ENCODE results near the gene GATAD2A. TPM values are rescaled to one million over a fixed set of nuclear protein-coding genes. Genes with fewer than 3 reads are reported as not detected.

The GATAD2A gene
- total and polyA plus RNA-seq, 10 of the 15 experiments (the other 5 are each of a cell fraction or from before 2014, with no cell fraction given): 2.6 to 173 (median 32.0) TPM

- DNase-seq (ENCODE audit: low read depth, low spot score) (no peak), ATAC-seq (no peak), FAIRE-seq (no peak)
- ChIA-PET CTCF (interaction anchor here (0.6 to 3.3 kb wide), 2 partner anchors 22 to 103 kb away, joined by 3 to 24 read pairs; no protein-coding TSS in a partner anchor), RAD21 (ENCODE audit: unreplicated experiment) (interaction anchor here (0.8 kb wide), 1 partner anchor 24 kb away, joined by 3 read pairs; no protein-coding TSS in a partner anchor), POLR2A (no interaction called here), SMC1A (ENCODE audit: uncharacterized antibody, unreplicated experiment) (no interaction called here)
- H3K27ac ChIP-seq (ENCODE audit: control insufficient read depth, insufficient read depth): peak overlapping the region; percentile 89
- 8% methylated on average over 5 of the region's 5 CpGs for WGBS (ENCODE audit: insufficient coverage, insufficient replicate concordance, low lambda C conversion rate, missing lambda C conversion rate)
- intact Hi-C loops (cut with micrococcal nuclease; ENCODE audit: unreplicated experiment) (loop anchor here (5.0 kb wide), 1 partner anchor 85 kb away; no protein-coding TSS in a partner anchor), in situ Hi-C loops (cut with MboI) (no loop called here)
- no peak for TF ChIP-seq BHLHE40 (IDR thresholded peaks at IDR 0.05; ENCODE audit: borderline replicate concordance in 1 of 2, low read depth in 2 of 2, low read length in 1 of 2)
- TF ChIP-seq EGR1 (IDR thresholded peaks at IDR 0.05; ENCODE audit: borderline replicate concordance in 1 of 2, low read depth in 2 of 2, low read length in 2 of 2): peak in 1 of 2 experiments; percentile 72; a peak in 1 of 3 replicates
- H2AFZ ChIP-seq (ENCODE audit: control insufficient read depth, low read depth, low read length): no peak overlapping the region
- peak overlapping the region; percentile 94 for H3K4me2 ChIP-seq (ENCODE audit: control insufficient read depth, insufficient read depth)
- BruUV-seq (replicated peaks): no TSS peak
- peaks cover 13% of the 10 kb centered on the region for H3K4me1 ChIP-seq (ENCODE audit: control insufficient read depth, insufficient read depth, low read length)
- H3K9ac ChIP-seq (ENCODE audit: control insufficient read depth, insufficient read depth, low read length): peak overlapping the region; percentile 96
- H3K79me2 ChIP-seq (ENCODE audit: control insufficient read depth, insufficient read depth, low read length): peaks cover 41% of the 10 kb centered on the region
- no peaks in the 10 kb centered on the region for H4K20me1 ChIP-seq (ENCODE audit: control insufficient read depth, insufficient read depth)
- peak overlapping the region; percentile 99 for H3K4me3 ChIP-seq
- no peaks in the 10 kb centered on the region for H3K9me3 ChIP-seq (replicated peaks; ENCODE audit: control insufficient read depth, insufficient read depth, low read length)
- H3K36me3 ChIP-seq (ENCODE audit: control insufficient read depth in 2 of 2, insufficient read depth in 2 of 2, low read length in 1 of 2): no peaks in the 10 kb centered on the region
- no peaks in the 10 kb centered on the region for H3K27me3 ChIP-seq (replicated peaks in 1 of 2; ENCODE audit: control insufficient read depth in 2 of 2, insufficient read depth in 2 of 2, low read length in 1 of 2)
Measured at GRCh38 chr19:19387108-19387507, 18.4 kb upstream of the GATAD2A start.

DNA sequence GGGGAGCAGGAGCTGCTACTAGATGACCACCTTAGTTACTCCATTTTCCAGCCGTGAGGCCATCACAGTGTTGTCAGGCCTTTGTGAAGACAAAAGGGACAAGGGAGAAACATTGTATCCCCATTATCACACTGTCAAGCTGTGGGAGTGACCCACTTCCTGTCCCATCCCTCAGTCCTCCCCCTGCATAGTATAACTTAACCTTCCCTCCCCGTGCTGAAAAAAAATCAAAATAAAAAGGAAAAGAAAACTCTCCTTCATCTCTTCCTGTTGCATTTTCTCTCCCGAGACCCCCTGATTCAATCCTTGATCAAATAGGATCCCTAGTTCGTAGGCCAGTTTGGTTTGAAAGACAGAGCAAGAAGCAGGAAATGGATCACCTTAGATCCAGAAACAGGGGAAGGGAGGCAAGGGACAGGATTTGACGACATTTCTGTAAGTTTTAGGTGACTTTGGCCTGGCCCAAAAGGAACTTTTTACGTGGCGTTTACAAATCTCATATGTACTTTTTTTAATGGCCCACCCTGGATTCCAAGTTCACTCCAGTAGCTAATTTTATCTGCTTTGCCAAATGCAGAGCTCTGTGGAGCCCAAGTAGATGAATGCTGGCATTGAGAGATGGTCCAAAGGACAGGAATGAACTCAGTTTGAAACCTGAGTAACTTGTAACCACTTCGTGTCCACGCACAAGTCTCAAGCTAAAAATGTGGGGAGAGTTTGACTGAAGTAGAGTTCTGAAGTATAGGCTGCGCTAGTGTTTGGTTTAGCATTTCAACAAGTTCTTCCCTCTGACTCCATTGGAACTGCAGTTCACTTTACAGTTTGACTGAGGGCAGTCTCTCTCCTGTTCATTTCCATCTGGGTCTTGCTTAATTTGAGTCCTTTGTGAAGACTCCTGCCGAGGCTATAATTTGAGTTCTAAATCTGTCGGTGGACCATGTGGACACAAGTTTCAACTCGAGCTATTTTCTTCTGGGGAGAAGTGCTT, 16.6 kb upstream of the GATAD2A start:
- H3K27me3 ChIP-seq (replicated peaks in 1 of 2; ENCODE audit: control insufficient read depth in 2 of 2, insufficient read depth in 2 of 2, low read length in 1 of 2): no peaks in the 10 kb centered on the region
- ChIA-PET POLR2A (interaction anchor here (0.5 to 1.9 kb wide), 3 partner anchors 16 to 217 kb away, joined by 3 to 7 read pairs (median 4); partner anchors contain the start of gene GATAD2A), SMC1A (ENCODE audit: uncharacterized antibody, unreplicated experiment) (interaction anchor here (0.8 to 2.1 kb wide), 5 partner anchors 18 to 102 kb away, joined by 3 to 12 read pairs (median 3); partner anchors contain the start of gene GATAD2A), RAD21 (ENCODE audit: unreplicated experiment) (interaction anchor here (0.7 to 2.3 kb wide), 6 partner anchors 14 to 102 kb away, joined by 3 to 10 read pairs (median 5); partner anchors contain the start of gene GATAD2A), CTCF (interaction anchor here (1.2 to 3.3 kb wide), 6 partner anchors 14 to 101 kb away, joined by 3 to 24 read pairs (median 5); partner anchors contain the start of gene GATAD2A)
- BruUV-seq (replicated peaks): TSS peak; percentile 43
- peaks cover 50% of the 10 kb centered on the region for H3K79me2 ChIP-seq (ENCODE audit: control insufficient read depth, insufficient read depth, low read length)
- H3K4me2 ChIP-seq (ENCODE audit: control insufficient read depth, insufficient read depth): peak overlapping the region; percentile 57
- peaks cover 13% of the 10 kb centered on the region for H3K4me1 ChIP-seq (ENCODE audit: control insufficient read depth, insufficient read depth, low read length)
- in situ Hi-C loops (cut with MboI) (no loop called here), intact Hi-C loops (cut with micrococcal nuclease; ENCODE audit: unreplicated experiment) (loop anchor here (5.0 kb wide), 1 partner anchor 83 kb away; no protein-coding TSS in a partner anchor)
- FAIRE-seq: no peak
- H4K20me1 ChIP-seq (ENCODE audit: control insufficient read depth, insufficient read depth): no peaks in the 10 kb centered on the region
- H2AFZ ChIP-seq (ENCODE audit: control insufficient read depth, low read depth, low read length): no peak overlapping the region
- peak overlapping the region; percentile 45 for H3K4me3 ChIP-seq
- no peaks in the 10 kb centered on the region for H3K9me3 ChIP-seq (replicated peaks; ENCODE audit: control insufficient read depth, insufficient read depth, low read length)
- 75% methylated on average over 13 of the region's 13 CpGs for WGBS (ENCODE audit: insufficient coverage, insufficient replicate concordance, low lambda C conversion rate, missing lambda C conversion rate)
- no peaks in the 10 kb centered on the region for H3K36me3 ChIP-seq (ENCODE audit: control insufficient read depth in 2 of 2, insufficient read depth in 2 of 2, low read length in 1 of 2)
- ATAC-seq: no peak
- H3K27ac ChIP-seq (ENCODE audit: control insufficient read depth, insufficient read depth): no peak overlapping the region
- no peak overlapping the region; the same call in 1 of the 2 replicates for H3K9ac ChIP-seq (ENCODE audit: control insufficient read depth, insufficient read depth, low read length)
- DNase-seq (ENCODE audit: low read depth, low spot score): no peak
- TF ChIP-seq, protein P1, sequence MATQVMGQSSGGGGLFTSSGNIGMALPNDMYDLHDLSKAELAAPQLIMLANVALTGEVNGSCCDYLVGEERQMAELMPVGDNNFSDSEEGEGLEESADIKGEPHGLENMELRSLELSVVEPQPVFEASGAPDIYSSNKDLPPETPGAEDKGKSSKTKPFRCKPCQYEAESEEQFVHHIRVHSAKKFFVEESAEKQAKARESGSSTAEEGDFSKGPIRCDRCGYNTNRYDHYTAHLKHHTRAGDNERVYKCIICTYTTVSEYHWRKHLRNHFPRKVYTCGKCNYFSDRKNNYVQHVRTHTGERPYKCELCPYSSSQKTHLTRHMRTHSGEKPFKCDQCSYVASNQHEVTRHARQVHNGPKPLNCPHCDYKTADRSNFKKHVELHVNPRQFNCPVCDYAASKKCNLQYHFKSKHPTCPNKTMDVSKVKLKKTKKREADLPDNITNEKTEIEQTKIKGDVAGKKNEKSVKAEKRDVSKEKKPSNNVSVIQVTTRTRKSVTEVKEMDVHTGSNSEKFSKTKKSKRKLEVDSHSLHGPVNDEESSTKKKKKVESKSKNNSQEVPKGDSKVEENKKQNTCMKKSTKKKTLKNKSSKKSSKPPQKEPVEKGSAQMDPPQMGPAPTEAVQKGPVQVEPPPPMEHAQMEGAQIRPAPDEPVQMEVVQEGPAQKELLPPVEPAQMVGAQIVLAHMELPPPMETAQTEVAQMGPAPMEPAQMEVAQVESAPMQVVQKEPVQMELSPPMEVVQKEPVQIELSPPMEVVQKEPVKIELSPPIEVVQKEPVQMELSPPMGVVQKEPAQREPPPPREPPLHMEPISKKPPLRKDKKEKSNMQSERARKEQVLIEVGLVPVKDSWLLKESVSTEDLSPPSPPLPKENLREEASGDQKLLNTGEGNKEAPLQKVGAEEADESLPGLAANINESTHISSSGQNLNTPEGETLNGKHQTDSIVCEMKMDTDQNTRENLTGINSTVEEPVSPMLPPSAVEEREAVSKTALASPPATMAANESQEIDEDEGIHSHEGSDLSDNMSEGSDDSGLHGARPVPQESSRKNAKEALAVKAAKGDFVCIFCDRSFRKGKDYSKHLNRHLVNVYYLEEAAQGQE (IDR thresholded peaks at IDR 0.05; ENCODE audit: low read depth, low read length): no peak
- TF ChIP-seq, protein P2, sequence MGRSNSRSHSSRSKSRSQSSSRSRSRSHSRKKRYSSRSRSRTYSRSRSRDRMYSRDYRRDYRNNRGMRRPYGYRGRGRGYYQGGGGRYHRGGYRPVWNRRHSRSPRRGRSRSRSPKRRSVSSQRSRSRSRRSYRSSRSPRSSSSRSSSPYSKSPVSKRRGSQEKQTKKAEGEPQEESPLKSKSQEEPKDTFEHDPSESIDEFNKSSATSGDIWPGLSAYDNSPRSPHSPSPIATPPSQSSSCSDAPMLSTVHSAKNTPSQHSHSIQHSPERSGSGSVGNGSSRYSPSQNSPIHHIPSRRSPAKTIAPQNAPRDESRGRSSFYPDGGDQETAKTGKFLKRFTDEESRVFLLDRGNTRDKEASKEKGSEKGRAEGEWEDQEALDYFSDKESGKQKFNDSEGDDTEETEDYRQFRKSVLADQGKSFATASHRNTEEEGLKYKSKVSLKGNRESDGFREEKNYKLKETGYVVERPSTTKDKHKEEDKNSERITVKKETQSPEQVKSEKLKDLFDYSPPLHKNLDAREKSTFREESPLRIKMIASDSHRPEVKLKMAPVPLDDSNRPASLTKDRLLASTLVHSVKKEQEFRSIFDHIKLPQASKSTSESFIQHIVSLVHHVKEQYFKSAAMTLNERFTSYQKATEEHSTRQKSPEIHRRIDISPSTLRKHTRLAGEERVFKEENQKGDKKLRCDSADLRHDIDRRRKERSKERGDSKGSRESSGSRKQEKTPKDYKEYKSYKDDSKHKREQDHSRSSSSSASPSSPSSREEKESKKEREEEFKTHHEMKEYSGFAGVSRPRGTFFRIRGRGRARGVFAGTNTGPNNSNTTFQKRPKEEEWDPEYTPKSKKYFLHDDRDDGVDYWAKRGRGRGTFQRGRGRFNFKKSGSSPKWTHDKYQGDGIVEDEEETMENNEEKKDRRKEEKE (IDR thresholded peaks at IDR 0.05): no peak

Measured in GM12878 (cell line).